NCI-H2171 treated with DMSO at 0.1 percent for 48 hours (cell line): Measurements from ENCODE around the gene ZNF410.
"Not testable (repeated sequence)": the region's sequence is repeated elsewhere in the genome, so short reads cannot be mapped to it uniquely, and the experiment has no call there.

Source experiments
- DNase-seq: peaks from one replicate; lab custom pipeline; 2025; lab: John Stamatoyannopoulos, UW

The ZNF410 gene

GRCh38 chr14:73886449-73887317 is at the start of gene ZNF410:
Gene ZNF410 (plus strand): TSS chr14:73886859. CDS start chr14:73892176, 5,317 bp downstream.
- DNase-seq: peak; percentile 97

GRCh38 chr14:73838293-73839034 is 48.2 kb upstream of the ZNF410 start:
- DNase-seq: not testable (repeated sequence)

- no peak for DNase-seq
These were observed 44.5 kb upstream of the ZNF410 start for GRCh38 chr14:73842201-73842600.

- no peak for DNase-seq
These were observed 43.8 kb upstream of the ZNF410 start for GRCh38 chr14:73842851-73843250.

- no peak for DNase-seq
These were observed 43.4 kb upstream of the ZNF410 start for GRCh38 chr14:73843296-73843695.

GRCh38 chr14:73846947-73847346 is 39.7 kb upstream of the ZNF410 start:
- no peak for DNase-seq

- peak; percentile 19 for DNase-seq
These were observed 35.7 kb upstream of the ZNF410 start for GRCh38 chr14:73851000-73851399.

- DNase-seq: peak; percentile 98
These were observed 34.9 kb upstream of the ZNF410 start, which contains the start of gene PTGR2 for GRCh38 chr14:73851567-73852382. Gene PTGR2 (plus strand): TSS chr14:73851831. CDS start chr14:73858863, 7,032 bp downstream.

GRCh38 chr14:73859145-73859544 is 27.5 kb upstream of the ZNF410 start:
- DNase-seq: no peak

- DNase-seq: no peak
These were observed 25.6 kb upstream of the ZNF410 start for GRCh38 chr14:73861073-73861472.

- DNase-seq: no peak
These were observed 24.2 kb upstream of the ZNF410 start for GRCh38 chr14:73862480-73862879.

- DNase-seq: no peak
These were observed 23.4 kb upstream of the ZNF410 start for GRCh38 chr14:73863209-73863608.

- no peak for DNase-seq
These were observed 21.0 kb upstream of the ZNF410 start for GRCh38 chr14:73865534-73866113.

- not testable (repeated sequence) for DNase-seq
These were observed 16.9 kb upstream of the ZNF410 start for GRCh38 chr14:73869754-73870153.

- no peak for DNase-seq
These were observed 16.0 kb upstream of the ZNF410 start for GRCh38 chr14:73870525-73871235.

- no peak for DNase-seq
These were observed 13.0 kb upstream of the ZNF410 start for GRCh38 chr14:73873660-73874059.

GRCh38 chr14:73877790-73878189 is 8.9 kb upstream of the ZNF410 start:
- no peak for DNase-seq

- DNase-seq: no peak
These were observed 8.2 kb upstream of the ZNF410 start for GRCh38 chr14:73878436-73878835.

- no peak for DNase-seq
These were observed 7.6 kb upstream of the ZNF410 start for GRCh38 chr14:73879027-73879426.

GRCh38 chr14:73884438-73885190 is 2.0 kb upstream of the ZNF410 start:
- no peak for DNase-seq

GRCh38 chr14:73887318-73887616 is 608 bp downstream of the ZNF410 start:
- DNase-seq: no peak
